ENCODE data around the gene KLHDC9. TPM values are rescaled to one million over a fixed set of nuclear protein-coding genes. Genes with fewer than 3 reads are reported as not detected.

KLHDC9 gene
- total and polyA plus RNA-seq, 2 of the 8 experiments (the other 6 are each of a cell fraction or from before 2014, with no cell fraction given) = 6.5 to 15.6 TPM

- Histone ChIP-seq H3K27me3 (replicated peaks in 1 of 4; ENCODE audit: control insufficient read depth in 3 of 4, extremely low read depth in 1 of 4, insufficient read depth in 3 of 4, low read length in 3 of 4) (no peaks in the 10 kb centered on the region), H2AK5ac (ENCODE audit: low read depth, low read length) (no peak overlapping the region), H2BK15ac (ENCODE audit: low read length) (0 out of 2 replicates have a peak overlapping the region, but pooled peaks have one; percentile 29), H4K91ac (replicated peaks; ENCODE audit: insufficient read length, low read length) (peak overlapping the region; percentile 30), H4K20me1 (replicated peaks in 1 of 2; ENCODE audit: control insufficient read depth in 1 of 2, insufficient read depth in 2 of 2, low read length in 2 of 2) (peaks cover 0 to 3% of the 10 kb centered on the region in 2 experiments), H3K79me2 (ENCODE audit: control insufficient read depth in 1 of 2, insufficient read depth in 2 of 2, low read length in 2 of 2) (no peaks in the 10 kb centered on the region), H3K4ac (replicated peaks; ENCODE audit: insufficient read length, low read depth, low read length) (peak overlapping the region; percentile 84), H3K36me3 (ENCODE audit: control insufficient read depth in 2 of 4, insufficient read depth in 4 of 4, low read length in 3 of 4) (no peaks in the 10 kb centered on the region), H2AFZ (ENCODE audit: low read length) (no peak overlapping the region), H3K4me1 (replicated peaks in 1 of 4; ENCODE audit: control insufficient read depth in 3 of 4, insufficient read depth in 4 of 4, low read length in 3 of 4) (peaks cover 0 to 8% (median 3%) of the 10 kb centered on the region in 4 experiments; a peak in 3 of 7 replicates), H3K56ac (replicated peaks; ENCODE audit: insufficient read length, low read depth, low read length) (no peak overlapping the region), H2BK120ac (replicated peaks; ENCODE audit: low read depth, low read length) (no peak overlapping the region), H2BK20ac (ENCODE audit: low read length) (no peak overlapping the region), H3K4me2 (ENCODE audit: insufficient read depth in 1 of 2, low read depth in 2 of 2, low read length in 2 of 2) (no peak overlapping the region), H2BK5ac (ENCODE audit: low read depth, low read length) (no peak overlapping the region), H2BK12ac (ENCODE audit: low read depth, low read length) (no peak overlapping the region), H3K23ac (ENCODE audit: insufficient read length) (no peak overlapping the region), H3K18ac (ENCODE audit: extremely low read depth, low read length) (no peak overlapping the region), H4K5ac (ENCODE audit: insufficient read length, low read depth, low read length) (no peak overlapping the region), H4K8ac (ENCODE audit: extremely low read depth, insufficient read depth, low read length) (peak overlapping the region; percentile 70; the same call in 1 of the 2 replicates), H3K4me3 (ENCODE audit: extremely low read depth in 1 of 4, insufficient read depth in 2 of 4, low read depth in 3 of 4, low read length in 4 of 4) (no peak overlapping the region), H3K79me1 (ENCODE audit: low read depth, low read length) (no peaks in the 10 kb centered on the region), H3K23me2 (ENCODE audit: low read depth, low read length) (no peaks in the 10 kb centered on the region), H3K9me3 (ENCODE audit: insufficient read depth in 2 of 2, low read depth in 1 of 2, low read length in 1 of 2) (no peaks in the 10 kb centered on the region), H3K14ac (ENCODE audit: insufficient read length) (no peak overlapping the region), H3K27ac (ENCODE audit: low read depth, low read length) (no peak overlapping the region), H3K9ac (replicated peaks in 1 of 4; ENCODE audit: extremely low read depth in 1 of 4, low read depth in 3 of 4, low read length in 3 of 4) (no peak overlapping the region)
- no peak for TF ChIP-seq BACH1 (IDR thresholded peaks at IDR 0.05; ENCODE audit: low read length)
- WGBS, 2 experiments (ENCODE audit: extremely low coverage in 1 of 2, insufficient coverage in 1 of 2, insufficient read length in 1 of 2, insufficient replicate concordance in 2 of 2, low coverage in 1 of 2, low lambda C conversion rate in 2 of 2, missing lambda C conversion rate in 1 of 2) = 86% methylated on average over 9 of the region's 10 CpGs; no CpG with 5 or more reads in 1 of the 2 experiments
- DNase-seq (ENCODE audit: low read depth in 1 of 2, low spot score in 2 of 2) (no peak), FAIRE-seq (no peak)
- CTCF ChIA-PET (ENCODE audit: partially characterized antibody) = interaction anchor here (0.7 to 17.8 kb wide), 6 partner anchors 9 to 288 kb away, joined by 3 to 282 read pairs (median 4); partner anchors contain the start of genes KLHDC9 and NECTIN4
- POLR2A ChIA-PET (ENCODE audit: partially characterized antibody) = interaction anchor here (1.0 to 1.4 kb wide), 2 partner anchors 29 to 64 kb away, joined by 3 to 4 read pairs; partner anchors contain the start of genes DEDD and TSTD1
These were observed 29.6 kb upstream of the KLHDC9 start for GRCh38 chr1:161068306-161069234.
